Measurements from ENCODE around the gene LRCH2. TPM values are rescaled to one million over a fixed set of nuclear protein-coding genes. Genes with fewer than 3 reads are reported as not detected.

Gene LRCH2
- total and polyA plus RNA-seq, 2 of the 4 experiments (the other 2 are of a cell fraction) = 2.6 to 4.3 TPM

DNA sequence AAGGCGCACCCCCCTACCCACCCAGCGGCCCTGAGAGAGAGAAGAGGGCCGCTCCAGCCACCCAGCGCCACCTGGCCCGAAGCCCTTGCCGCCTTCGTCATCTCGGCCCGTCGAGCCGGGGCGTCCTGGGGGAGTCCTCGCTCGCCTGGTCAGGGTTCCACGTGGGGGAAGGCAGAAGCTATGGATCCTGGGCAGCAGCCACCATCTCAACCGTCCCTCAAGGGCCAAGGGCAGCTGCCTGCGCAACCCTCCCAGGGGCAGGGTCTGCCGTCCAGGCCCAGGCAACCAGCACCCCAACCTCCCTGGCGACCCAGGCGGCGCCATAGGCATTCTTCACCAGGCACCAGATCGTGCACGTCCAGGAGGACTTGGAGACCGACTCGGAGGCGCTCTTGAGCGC is 165.0 kb downstream of the LRCH2 start:
- Histone ChIP-seq H3K36me3 (ENCODE audit: control insufficient read depth, insufficient read depth, low read length) (no peaks in the 10 kb centered on the region), H3K79me1 (ENCODE audit: low read depth in 1 of 2, low read length in 2 of 2) (no peaks in the 10 kb centered on the region), H2AFZ (replicated peaks; ENCODE audit: low read length, poor library complexity) (no peak overlapping the region), H3K9me1 (ENCODE audit: insufficient read depth, low read length) (no peaks in the 10 kb centered on the region), H2AK9ac (replicated peaks; ENCODE audit: low read depth, low read length, poor library complexity) (no peak overlapping the region), H2BK15ac (ENCODE audit: low read depth, low read length) (no peak overlapping the region), H2BK120ac (ENCODE audit: low read depth, low read length) (no peak overlapping the region), H4K20me1 (ENCODE audit: insufficient read depth, low read length) (no peaks in the 10 kb centered on the region), H3K23ac (ENCODE audit: low read depth, low read length) (no peak overlapping the region), H3K56ac (ENCODE audit: extremely low read depth, insufficient read depth, low read length) (no peak overlapping the region), H4K91ac (ENCODE audit: insufficient read depth, low read depth, low read length) (no peak overlapping the region), H3K27me3 (ENCODE audit: control insufficient read depth, insufficient read depth, low read length) (peaks cover 2% of the 10 kb centered on the region), H3K4me3 (ENCODE audit: insufficient read depth, low read depth, low read length) (no peak overlapping the region), H3K27ac (ENCODE audit: insufficient read depth, low read length) (no peak overlapping the region), H2BK5ac (ENCODE audit: low read depth, low read length, poor library complexity, severe bottlenecking) (no peak overlapping the region), H4K8ac (ENCODE audit: low read depth in 2 of 2, low read length in 2 of 2) (no peak overlapping the region), H3K14ac (replicated peaks; ENCODE audit: low read depth, low read length) (no peak overlapping the region), H3K4me2 (ENCODE audit: low read depth, low read length) (no peak overlapping the region), H3K4ac (ENCODE audit: low read depth, low read length) (no peak overlapping the region), H2AK5ac (ENCODE audit: low read depth, low read length) (no peak overlapping the region), H3K4me1 (ENCODE audit: control insufficient read depth, insufficient read depth, low read length) (no peaks in the 10 kb centered on the region; the same call in 1 of the 2 replicates), H3K18ac (ENCODE audit: low read depth, low read length) (no peak overlapping the region), H3K9me3 (ENCODE audit: control insufficient read depth, insufficient read depth, low read length) (no peaks in the 10 kb centered on the region), H4K5ac (ENCODE audit: low read depth, low read length) (no peak overlapping the region), H3K9ac (ENCODE audit: low read depth, low read length) (no peak overlapping the region), H2BK20ac (ENCODE audit: low read depth, low read length) (no peak overlapping the region)
- BruUV-seq (replicated peaks) = no TSS peak
- dilution Hi-C loops (cut with HindIII; ENCODE audit: low sequenced_read_pairs, unreplicated experiment) = no loop called here
- intact Hi-C loops (cut with micrococcal nuclease) = no loop called here
- 90% methylated on average over 17 of the region's 27 CpGs; no CpG with 5 or more reads in 1 of the 2 experiments for WGBS, 2 experiments (ENCODE audit: extremely low coverage in 2 of 2, insufficient read length in 1 of 2)
- ChIA-PET POLR2A (ENCODE audit: unreplicated experiment) (no interaction called here), CTCF (no interaction called here)
- TF ChIP-seq POLR2A (IDR thresholded peaks at IDR 0.05; ENCODE audit: low read depth, low read length) (no peak), SMC3 (IDR thresholded peaks at IDR 0.05; ENCODE audit: low read depth, low read length) (no peak), FOS (IDR thresholded peaks at IDR 0.05; ENCODE audit: low read depth, low read length) (no peak), BHLHE40 (IDR thresholded peaks at IDR 0.05; ENCODE audit: low read depth, low read length) (no peak), MAFK (IDR thresholded peaks at IDR 0.05; ENCODE audit: low read depth, low read length) (no peak), USF2 (IDR thresholded peaks at IDR 0.05; ENCODE audit: low read depth, low read length) (no peak), RAD21 (IDR thresholded peaks at IDR 0.05; ENCODE audit: low read length) (no peak), RCOR1 (IDR thresholded peaks at IDR 0.05; ENCODE audit: insufficient replicate concordance, low read length) (no peak), MXI1 (IDR thresholded peaks at IDR 0.05; ENCODE audit: borderline replicate concordance, low read depth, low read length) (no peak), CEBPB (IDR thresholded peaks at IDR 0.05; ENCODE audit: low read depth, low read length) (no peak), CHD1 (IDR thresholded peaks at IDR 0.05; ENCODE audit: low read depth, low read length) (no peak), NFE2L2 (IDR thresholded peaks at IDR 0.05; ENCODE audit: low read depth, low read length) (no peak), ELK1 (IDR thresholded peaks at IDR 0.05; ENCODE audit: borderline replicate concordance, low read depth, low read length) (no peak), MAZ (IDR thresholded peaks at IDR 0.05; ENCODE audit: borderline replicate concordance, low read depth, low read length) (no peak), CTCF (conservative IDR thresholded peaks at IDR 0.05; ENCODE audit: low read depth, low read length) (no peak), RFX5 (IDR thresholded peaks at IDR 0.05; ENCODE audit: low read depth, low read length) (no peak)
- DNase-seq = no peak
- in situ Hi-C loops (cut with MboI; ENCODE audit: low sequenced_read_pairs) = no loop called here
- no peak for ATAC-seq (ENCODE audit: low read depth)
